GM06990 (cell line): ENCODE data around the gene SEPTIN2.
"Not testable (repeated sequence)": the region's sequence is repeated elsewhere in the genome, so short reads cannot be mapped to it uniquely, and the experiment has no call there.

Experiments
- DNase-seq: peaks from one replicate; pipeline ENCODE4 v3.0.0-alpha.2; 2011; ENCODE audit not compliant: insufficient read length; ENCODE audit errors: extremely low read depth
- H3K27me3 ChIP-seq: replicated peaks from 2 replicates; pipeline ENCODE4 v1.6.0; 2011; ENCODE audit warnings: low read length; ENCODE audit not compliant: control insufficient read depth, insufficient read depth
- H3K36me3 ChIP-seq: 2 replicates; pipeline ENCODE4 v1.5.1; 2011; ENCODE audit warnings: low read length; ENCODE audit not compliant: control insufficient read depth, insufficient read depth
- H3K4me3 ChIP-seq: replicated peaks from 2 replicates; pipeline ENCODE4 v1.5.1; 2011; ENCODE audit warnings: low read depth, mild to moderate bottlenecking, control low read depth, low read length
- TF ChIP-seq, protein P1 (sequence below): IDR thresholded peaks from 2 replicates; pipeline ENCODE4 v1.5.1; 2011; ENCODE audit warnings: low read length, control low read depth, mild to moderate bottlenecking, inconsistent platforms; ENCODE audit not compliant: insufficient read depth, poor library complexity, severe bottlenecking

The SEPTIN2 gene

DNA sequence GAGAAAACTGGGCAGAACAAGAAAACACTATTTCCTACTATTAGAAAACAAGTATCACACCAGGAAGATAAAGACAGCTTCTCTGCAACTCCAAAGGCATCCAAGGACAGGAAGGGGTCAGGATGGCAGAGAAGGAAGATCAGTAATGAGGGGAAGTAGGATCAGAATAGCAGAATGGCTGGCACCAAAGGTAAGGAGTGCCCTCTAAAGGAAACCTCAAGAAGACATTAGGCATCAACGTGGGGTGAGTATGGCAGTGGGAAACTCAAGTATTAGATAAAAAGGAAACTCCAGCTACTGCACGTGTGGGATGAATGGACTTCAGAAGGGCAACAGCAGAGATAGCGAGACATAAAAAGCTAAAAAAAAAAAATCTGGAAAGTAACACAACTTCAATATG, 26.1 kb upstream of the SEPTIN2 start:
- Histone ChIP-seq H3K4me3 (no peak overlapping the region), H3K27me3 (no peaks in the 10 kb centered on the region), H3K36me3 (no peaks in the 10 kb centered on the region; the same call in 1 of the 2 replicates)
- TF ChIP-seq, protein P1, sequence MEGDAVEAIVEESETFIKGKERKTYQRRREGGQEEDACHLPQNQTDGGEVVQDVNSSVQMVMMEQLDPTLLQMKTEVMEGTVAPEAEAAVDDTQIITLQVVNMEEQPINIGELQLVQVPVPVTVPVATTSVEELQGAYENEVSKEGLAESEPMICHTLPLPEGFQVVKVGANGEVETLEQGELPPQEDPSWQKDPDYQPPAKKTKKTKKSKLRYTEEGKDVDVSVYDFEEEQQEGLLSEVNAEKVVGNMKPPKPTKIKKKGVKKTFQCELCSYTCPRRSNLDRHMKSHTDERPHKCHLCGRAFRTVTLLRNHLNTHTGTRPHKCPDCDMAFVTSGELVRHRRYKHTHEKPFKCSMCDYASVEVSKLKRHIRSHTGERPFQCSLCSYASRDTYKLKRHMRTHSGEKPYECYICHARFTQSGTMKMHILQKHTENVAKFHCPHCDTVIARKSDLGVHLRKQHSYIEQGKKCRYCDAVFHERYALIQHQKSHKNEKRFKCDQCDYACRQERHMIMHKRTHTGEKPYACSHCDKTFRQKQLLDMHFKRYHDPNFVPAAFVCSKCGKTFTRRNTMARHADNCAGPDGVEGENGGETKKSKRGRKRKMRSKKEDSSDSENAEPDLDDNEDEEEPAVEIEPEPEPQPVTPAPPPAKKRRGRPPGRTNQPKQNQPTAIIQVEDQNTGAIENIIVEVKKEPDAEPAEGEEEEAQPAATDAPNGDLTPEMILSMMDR: no peak
- no peak for DNase-seq

DNA sequence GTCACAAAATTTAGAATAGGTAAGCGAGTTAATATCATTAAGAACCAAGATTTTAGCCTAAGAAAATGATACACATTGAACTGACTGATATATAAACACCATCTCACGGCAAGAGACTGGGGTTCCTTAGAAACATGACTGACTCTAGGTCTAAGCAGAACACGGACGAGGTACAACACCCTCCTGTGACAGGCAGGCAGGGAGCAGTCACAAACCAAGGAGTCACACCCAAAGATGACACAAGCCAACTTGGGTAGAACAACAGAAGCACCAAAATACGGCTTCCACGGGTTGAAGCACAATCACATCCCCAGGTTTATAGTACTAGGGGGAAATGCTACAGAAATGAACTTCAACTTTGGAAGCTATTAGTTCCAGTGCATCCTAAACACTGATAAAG, 24.6 kb upstream of the SEPTIN2 start:
- DNase-seq: no peak
- no peaks in the 10 kb centered on the region; the same call in none of the 2 replicates for H3K36me3 ChIP-seq
- H3K4me3 ChIP-seq: no peak overlapping the region
- H3K27me3 ChIP-seq: no peaks in the 10 kb centered on the region
- TF ChIP-seq, protein P1: no peak

DNA sequence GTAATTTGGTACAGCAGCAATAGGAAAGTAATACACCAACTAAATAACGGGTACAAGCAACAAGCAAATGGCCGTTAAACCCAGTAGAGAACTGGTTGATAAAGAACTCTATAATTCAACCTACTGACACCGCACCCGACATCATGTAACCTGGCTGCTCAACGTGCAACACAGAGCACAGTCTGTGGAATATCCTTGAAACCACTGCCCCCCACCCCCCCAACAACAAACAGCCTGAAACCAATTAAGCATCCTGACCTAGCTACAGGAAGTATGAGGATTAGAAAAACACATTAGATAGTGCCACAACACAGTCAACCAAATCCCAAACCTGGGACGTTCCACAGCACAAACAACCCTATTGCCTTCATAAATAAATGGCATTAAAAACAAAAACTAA, 23.7 kb upstream of the SEPTIN2 start:
- TF ChIP-seq, protein P1: no peak
- Histone ChIP-seq H3K27me3 (no peaks in the 10 kb centered on the region), H3K36me3 (no peaks in the 10 kb centered on the region; the same call in none of the 2 replicates), H3K4me3 (no peak overlapping the region)
- DNase-seq: no peak

DNA sequence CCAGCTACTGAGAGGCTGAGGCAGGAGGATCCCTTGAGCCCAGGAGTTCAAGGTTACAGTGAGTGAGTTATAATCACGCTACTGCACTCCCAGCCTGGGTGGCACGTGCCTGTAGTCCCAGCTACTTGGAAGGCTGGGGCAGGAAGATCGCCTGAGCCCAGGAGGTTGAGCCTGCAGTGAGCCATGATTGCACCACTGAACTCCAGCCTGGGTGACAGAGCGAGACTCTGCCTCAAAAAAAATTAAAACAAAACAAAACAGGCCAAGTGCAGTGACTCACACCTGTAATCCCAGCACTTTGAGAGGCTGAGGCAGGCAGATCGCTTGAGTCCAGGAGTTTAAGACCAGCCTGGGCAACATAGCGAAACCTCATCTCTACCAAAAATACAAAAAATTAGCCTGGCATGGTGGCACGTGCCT, 22.3 kb upstream of the SEPTIN2 start:
- DNase-seq, H3K27me3 ChIP-seq, H3K4me3 ChIP-seq, H3K36me3 ChIP-seq: not testable (repeated sequence)

DNA sequence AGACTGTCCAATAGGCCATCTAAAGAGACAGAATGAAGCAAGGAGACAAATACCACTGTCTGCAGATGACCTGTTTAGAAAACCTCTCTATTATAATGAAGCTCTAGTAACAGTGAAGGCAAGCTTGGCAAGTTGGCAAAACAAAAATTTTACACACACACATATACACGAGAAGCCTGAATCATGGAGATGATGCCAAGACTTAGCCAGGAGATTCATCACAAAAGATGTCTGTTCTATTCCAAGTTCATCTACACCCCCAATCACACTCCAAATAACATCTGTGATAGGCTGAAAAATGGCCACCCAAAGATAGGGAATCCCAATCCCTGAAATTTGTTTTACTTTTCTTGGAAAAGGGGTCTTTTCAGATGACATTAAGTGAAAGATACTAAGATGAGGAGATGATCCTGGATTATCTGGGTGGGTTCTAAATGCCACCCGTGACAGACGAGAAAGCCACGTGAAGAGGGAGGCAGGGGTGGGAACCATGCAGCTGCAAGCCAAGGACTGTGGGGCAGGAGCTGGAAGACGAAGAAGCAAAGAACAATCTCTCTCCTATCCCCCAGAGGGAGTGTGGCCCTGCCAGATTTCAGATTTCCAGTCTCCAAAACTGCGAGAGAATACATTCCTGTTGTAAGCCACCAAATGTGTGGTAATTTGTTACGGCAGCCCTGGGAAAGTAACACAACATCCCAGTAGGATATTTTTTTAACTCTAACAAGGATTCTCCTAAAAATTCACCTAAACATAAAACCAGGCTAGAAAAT, 20.2 kb upstream of the SEPTIN2 start:
- Histone ChIP-seq H3K36me3 (peaks cover 1% of the 10 kb centered on the region; the same call in 1 of the 2 replicates), H3K27me3 (no peaks in the 10 kb centered on the region), H3K4me3 (no peak overlapping the region)
- no peak for DNase-seq
- TF ChIP-seq, protein P1: no peak

DNA sequence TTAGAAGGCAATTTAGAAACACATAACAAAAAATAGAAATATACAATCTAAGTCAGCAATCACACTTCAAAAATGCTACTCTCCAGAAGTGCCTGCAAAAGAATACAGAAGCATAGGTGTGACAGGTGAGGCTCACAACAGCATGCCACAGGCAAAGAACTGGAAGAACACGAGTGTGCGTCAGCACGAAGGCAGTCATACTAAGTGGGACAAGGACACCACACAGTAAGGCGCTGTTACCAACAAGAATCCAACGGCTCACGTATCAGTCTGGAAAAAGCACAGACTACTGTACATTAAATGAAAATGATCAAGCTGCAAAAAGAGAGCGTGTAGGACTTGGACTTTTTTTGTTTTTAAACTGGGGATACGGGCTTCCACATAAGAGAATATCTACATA, 19.0 kb upstream of the SEPTIN2 start:
- Histone ChIP-seq H3K4me3 (no peak overlapping the region), H3K27me3 (no peaks in the 10 kb centered on the region), H3K36me3 (peaks cover 1% of the 10 kb centered on the region; the same call in 1 of the 2 replicates)
- DNase-seq: no peak
- TF ChIP-seq, protein P1: no peak
